Measurements from ENCODE around the gene RAB40C. TPM values are rescaled to one million over a fixed set of nuclear protein-coding genes. Genes with fewer than 3 reads are reported as not detected.

RAB40C gene
- total and polyA plus RNA-seq, 9 of the 15 experiments (the other 6 are each of a cell fraction or from before 2014, with no cell fraction given) = 0.17 to 23.4 (median 8.7) TPM

DNA sequence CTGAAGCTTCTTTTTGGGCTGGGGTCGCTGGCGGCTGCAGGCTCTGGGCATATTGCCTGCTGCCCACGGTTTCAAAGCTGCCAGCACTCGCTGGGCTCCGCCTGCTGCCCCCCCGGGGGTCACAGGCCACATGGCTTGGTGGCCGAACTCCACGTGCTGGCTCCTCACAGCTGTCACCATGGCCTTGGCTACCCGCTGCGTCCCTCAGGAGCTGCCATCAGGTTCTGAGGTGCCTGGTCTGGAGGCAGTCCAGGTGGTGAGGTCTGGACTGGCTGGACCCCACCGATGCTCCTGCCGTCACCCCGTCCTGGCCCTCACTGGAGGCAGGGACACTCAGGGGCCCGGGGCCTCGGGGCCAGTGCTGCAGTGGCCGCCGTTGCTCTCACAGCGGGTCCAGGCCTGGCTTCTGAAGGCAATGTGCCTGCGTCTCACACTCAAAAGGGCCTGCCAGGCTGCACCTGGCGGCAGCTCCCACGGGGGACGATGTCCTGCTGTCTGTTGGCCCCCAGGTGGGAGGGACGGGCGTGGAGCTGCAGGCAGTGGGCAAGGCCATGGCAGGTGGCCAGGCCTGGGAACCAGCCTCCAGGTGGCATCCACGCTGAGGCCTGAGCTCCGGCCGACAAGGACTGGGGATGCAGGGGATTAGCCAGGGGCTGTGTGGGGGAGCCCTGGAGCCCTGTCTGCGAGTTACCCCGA is 49.1 kb upstream of the RAB40C start:
- ATAC-seq (no peak), DNase-seq (ENCODE audit: extremely low read depth in 1 of 4, low spot score in 3 of 4) (no peak), FAIRE-seq (no peak)
- in situ Hi-C loops (cut with MboI) (no loop called here), intact Hi-C loops (cut with micrococcal nuclease) (no loop called here)
- H4K20me1 ChIP-seq (replicated peaks; ENCODE audit: control insufficient read depth, insufficient read depth, low read length) = 0 out of 2 replicates have a peak, but pooled peaks cover 6% of the 10 kb centered on the region
- no peak overlapping the region for H2AFZ ChIP-seq (ENCODE audit: low read depth, low read length)
- no peaks in the 10 kb centered on the region for H3K27me3 ChIP-seq (ENCODE audit: control insufficient read depth in 2 of 2, insufficient read depth in 2 of 2, low read length in 2 of 2)
- H3K36me3 ChIP-seq (ENCODE audit: control insufficient read depth, insufficient read depth, low read length) = peaks cover 68% of the 10 kb centered on the region; the same call in 1 of the 3 replicates
- peaks cover 96% of the 10 kb centered on the region for H3K79me2 ChIP-seq (ENCODE audit: control insufficient read depth, insufficient read depth, low read length)
- no TSS peak for BruUV-seq (replicated peaks)
- WGBS (ENCODE audit: insufficient coverage, low coverage, missing lambda C conversion rate) = 100% methylated on average over 22 of the region's 29 CpGs
- peaks cover 0 to 79% of the 10 kb centered on the region in 2 experiments; a peak in 3 of 5 replicates for H3K4me1 ChIP-seq (replicated peaks in 1 of 2; ENCODE audit: control insufficient read depth in 2 of 2, insufficient read depth in 2 of 2, low read length in 2 of 2)
- no peak overlapping the region for H3K9ac ChIP-seq (ENCODE audit: insufficient read depth in 1 of 2, low read depth in 2 of 2, low read length in 2 of 2)
- H3K9me3 ChIP-seq (replicated peaks; ENCODE audit: control insufficient read depth, insufficient read depth, low read depth, low read length) = no peaks in the 10 kb centered on the region
- CTCF ChIA-PET (ENCODE audit: low intra/inter-chr PET ratio) = no interaction called here
- POLR2A ChIA-PET = interaction anchor here (0.6 kb wide), 1 partner anchor 14 kb away, joined by 4 read pairs; the partner anchor contains the start of gene CAPN15
- peaks cover 4% of the 10 kb centered on the region for H3K9me1 ChIP-seq (ENCODE audit: control insufficient read depth, insufficient read depth, low read length)
- peak; percentile 25; the same call in 1 of the 2 replicates for TF ChIP-seq RBFOX2 (IDR thresholded peaks at IDR 0.05; ENCODE audit: low read depth, low read length)
- TF ChIP-seq, protein P1, sequence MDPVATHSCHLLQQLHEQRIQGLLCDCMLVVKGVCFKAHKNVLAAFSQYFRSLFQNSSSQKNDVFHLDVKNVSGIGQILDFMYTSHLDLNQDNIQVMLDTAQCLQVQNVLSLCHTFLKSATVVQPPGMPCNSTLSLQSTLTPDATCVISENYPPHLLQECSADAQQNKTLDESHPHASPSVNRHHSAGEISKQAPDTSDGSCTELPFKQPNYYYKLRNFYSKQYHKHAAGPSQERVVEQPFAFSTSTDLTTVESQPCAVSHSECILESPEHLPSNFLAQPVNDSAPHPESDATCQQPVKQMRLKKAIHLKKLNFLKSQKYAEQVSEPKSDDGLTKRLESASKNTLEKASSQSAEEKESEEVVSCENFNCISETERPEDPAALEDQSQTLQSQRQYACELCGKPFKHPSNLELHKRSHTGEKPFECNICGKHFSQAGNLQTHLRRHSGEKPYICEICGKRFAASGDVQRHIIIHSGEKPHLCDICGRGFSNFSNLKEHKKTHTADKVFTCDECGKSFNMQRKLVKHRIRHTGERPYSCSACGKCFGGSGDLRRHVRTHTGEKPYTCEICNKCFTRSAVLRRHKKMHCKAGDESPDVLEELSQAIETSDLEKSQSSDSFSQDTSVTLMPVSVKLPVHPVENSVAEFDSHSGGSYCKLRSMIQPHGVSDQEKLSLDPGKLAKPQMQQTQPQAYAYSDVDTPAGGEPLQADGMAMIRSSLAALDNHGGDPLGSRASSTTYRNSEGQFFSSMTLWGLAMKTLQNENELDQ (CRISPR knock-in tag; IDR thresholded peaks at IDR 0.05; ENCODE audit: borderline replicate concordance) = no peak
- H3K4me3 ChIP-seq = no peak overlapping the region
- no peak overlapping the region for H3K27ac ChIP-seq (ENCODE audit: extremely low read depth, low read depth, low read length)
- H3K4me2 ChIP-seq (ENCODE audit: insufficient read depth, low read length) = no peak overlapping the region
